Sigmoid colon (tissue), 7 donors: ENCODE measurements around the gene LDLRAD4. TPM values are rescaled to one million over a fixed set of nuclear protein-coding genes. Genes with fewer than 3 reads are reported as not detected.
A peak's percentile ranks its signal among the peaks of the same experiment; 100 is the strongest.

Source experiments
- DNase-seq: peaks from one replicate; pipeline ENCODE4 v3.0.0-alpha.2; 2019
- H3K27ac ChIP-seq, 4 donors: fragments of 200-600 bp; sonication (generic); one replicate each; pipeline ENCODE4 v1.5.1; 2016 to 2019; ENCODE audit warnings: mild to moderate bottlenecking in 1 of 4
- H3K27me3 ChIP-seq, 3 donors: fragments of 200-600 bp; sonication (generic); one replicate each; pipeline ENCODE4 v1.5.1; 2019; ENCODE audit warnings: mild to moderate bottlenecking in 1 of 3
- H3K36me3 ChIP-seq, 4 donors: fragments of 200-600 bp; sonication (generic); one replicate each; pipeline ENCODE4 v1.5.1; 2016 to 2019
- H3K4me1 ChIP-seq, 4 donors: fragments of 200-600 bp; sonication (generic); one replicate each; pipeline ENCODE4 v1.5.1; 2017 to 2019
- H3K4me3 ChIP-seq, 4 donors: fragments of 200-600 bp; sonication (generic); one replicate each; pipeline ENCODE4 v1.5.1; 2017 to 2019; ENCODE audit warnings: mild to moderate bottlenecking in 2 of 4, moderate library complexity in 1 of 4
- H3K9me3 ChIP-seq, 4 donors: fragments of 200-600 bp in 3 of 4; sonication (generic) in 3 of 4; one replicate each; pipeline versions ENCODE4 v1.5.1 to v1.6.1; 2013 to 2019
- CTCF ChIP-seq, 4 experiments: fragments of 450-650 bp in 3 of 4; fragments of 200-600 bp in 1 of 4; IDR thresholded peaks; one replicate each; pipeline ENCODE4 v1.5.1; 2016 to 2019; ENCODE audit warnings: antibody characterized with exemption in 4 of 4, mild to moderate bottlenecking in 3 of 4, moderate library complexity in 2 of 4
- EP300 ChIP-seq, 4 donors: sonication (generic); formaldehyde crosslinking; IDR thresholded peaks; one replicate each; pipeline ENCODE4 v1.6.1; 2017; ENCODE audit warnings: antibody characterized with exemption in 4 of 4
- POLR2A ChIP-seq, 2 donors: fragments of 450-650 bp; IDR thresholded peaks; one replicate each; pipeline ENCODE4 v1.6.1; 2016; ENCODE audit warnings: antibody characterized with exemption in 2 of 2, mild to moderate bottlenecking in 2 of 2, moderate library complexity in 2 of 2
- POLR2AphosphoS5 ChIP-seq, 4 donors: sonication (generic); formaldehyde crosslinking; IDR thresholded peaks; one replicate each; pipeline ENCODE4 v1.6.1; 2017; ENCODE audit warnings: antibody characterized with exemption in 4 of 4
- WGBS, 2 donors: extraction: QIAGEN DNeasy Blood & Tissue Kit; methylation state at CpG; one replicate each; pipeline ENCODE4 v1.1.7; 2013; 5-methylcytosine and 5-hydroxymethylcytosine counted together
- intact Hi-C: fragments of 100-400 bp; cut with DNase I; formaldehyde crosslinking; loops from one replicate; pipeline ENCODE4 v1.15.1; 2023
- polyA plus RNA-seq, 3 donors: library from polyadenylated mRNA; stranded (reverse); fragments of 200-250 nt; gene quantifications; one replicate each; pipeline ENCODE4 v1.2.3, GENCODE V29; 2013
- total RNA-seq, 4 donors: library from RNA; depleted of rRNA; stranded (reverse); fragments of >200 nt; gene quantifications; one replicate each; pipeline ENCODE4 v1.1.0, GENCODE V29; 2016
- donor health status: healthy with polysubstance abuse.
- donor health status: Bipolar disorder and iron deficiency.
- donor health status: healthy.

Gene LDLRAD4
- total and polyA plus RNA-seq, 7 donors = 1.2 to 28.2 (median 17.2) TPM

- DNase-seq = no peak
- peaks cover 0 to 17% (median 5%) of the 10 kb centered on the region in 4 donors for H3K4me1 ChIP-seq
- H3K27ac ChIP-seq = no peak overlapping the region
- TF ChIP-seq POLR2A (IDR thresholded peaks at IDR 0.05) (no peak), EP300 (IDR thresholded peaks at IDR 0.05) (no peak), CTCF (IDR thresholded peaks at IDR 0.05) (no peak), POLR2AphosphoS5 (IDR thresholded peaks at IDR 0.05) (no peak)
- no peaks in the 10 kb centered on the region for H3K27me3 ChIP-seq
- H3K4me3 ChIP-seq = no peak overlapping the region
- H3K36me3 ChIP-seq = no peaks in the 10 kb centered on the region
- intact Hi-C loops = no loop called here
- 87% methylated on average over 11 of the region's 11 CpGs for WGBS, 2 donors
- no peaks in the 10 kb centered on the region for H3K9me3 ChIP-seq
Measured at GRCh38 chr18:13481331-13481730, 262.8 kb downstream of the LDLRAD4 start.

GRCh38 chr18:13481820-13482617 is 263.5 kb downstream of the LDLRAD4 start:
- DNase-seq = peak; percentile 61
- H3K4me1 ChIP-seq = peaks cover 0 to 24% (median 7%) of the 10 kb centered on the region in 4 donors
- H3K36me3 ChIP-seq = no peaks in the 10 kb centered on the region
- H3K4me3 ChIP-seq = no peak overlapping the region
- no peaks in the 10 kb centered on the region for H3K9me3 ChIP-seq
- H3K27me3 ChIP-seq = no peaks in the 10 kb centered on the region
- no peak overlapping the region for H3K27ac ChIP-seq
- TF ChIP-seq CTCF (IDR thresholded peaks at IDR 0.05) (no peak), POLR2A (IDR thresholded peaks at IDR 0.05) (no peak), POLR2AphosphoS5 (IDR thresholded peaks at IDR 0.05) (no peak), EP300 (IDR thresholded peaks at IDR 0.05) (no peak)
- intact Hi-C loops = no loop called here
- WGBS, 2 donors = 70 to 91% methylated on average over 14 of the region's 14 CpGs

GRCh38 chr18:13482618-13482945 is 264.0 kb downstream of the LDLRAD4 start:
- WGBS, 2 donors = 74 to 92% methylated on average over 1 of the region's 1 CpG
- no peaks in the 10 kb centered on the region for H3K27me3 ChIP-seq
- peaks cover 0 to 19% (median 5%) of the 10 kb centered on the region in 4 donors for H3K4me1 ChIP-seq

GRCh38 chr18:13483316-13484270 is 265.0 kb downstream of the LDLRAD4 start:
- no peak for DNase-seq
- H3K36me3 ChIP-seq = no peaks in the 10 kb centered on the region
- no peaks in the 10 kb centered on the region for H3K9me3 ChIP-seq
- TF ChIP-seq POLR2AphosphoS5 (IDR thresholded peaks at IDR 0.05) (no peak), CTCF (IDR thresholded peaks at IDR 0.05) (no peak), POLR2A (IDR thresholded peaks at IDR 0.05) (no peak), EP300 (IDR thresholded peaks at IDR 0.05) (no peak)
- peaks cover 0 to 15% (median 2%) of the 10 kb centered on the region in 4 donors for H3K4me1 ChIP-seq
- no peak overlapping the region for H3K27ac ChIP-seq
- no peak overlapping the region for H3K4me3 ChIP-seq
- no peaks in the 10 kb centered on the region for H3K27me3 ChIP-seq
- intact Hi-C loops = no loop called here
- WGBS, 2 donors = 84 to 87% methylated on average over 16 of the region's 16 CpGs

More at GRCh38 chr18:13482618-13482945, 264.0 kb downstream of the LDLRAD4 start:
- H3K4me3 ChIP-seq = no peak overlapping the region
- no peaks in the 10 kb centered on the region for H3K36me3 ChIP-seq
- no peak for TF ChIP-seq CTCF (IDR thresholded peaks at IDR 0.05)
- no peak for TF ChIP-seq POLR2A (IDR thresholded peaks at IDR 0.05)
- TF ChIP-seq POLR2AphosphoS5 (IDR thresholded peaks at IDR 0.05) = no peak
- no peak for TF ChIP-seq EP300 (IDR thresholded peaks at IDR 0.05)
- intact Hi-C loops = no loop called here
- H3K27ac ChIP-seq = no peak overlapping the region
- H3K9me3 ChIP-seq = no peaks in the 10 kb centered on the region
- no peak for DNase-seq
